Left forelimb (tissue), 1 donor: ENCODE measurements around the gene PRMT7.

Experiments
- DNase-seq: peaks from one replicate; pipeline ENCODE4 v3.0.0-alpha.2; 2018; ENCODE audit warnings: low spot score

Gene PRMT7

DNA sequence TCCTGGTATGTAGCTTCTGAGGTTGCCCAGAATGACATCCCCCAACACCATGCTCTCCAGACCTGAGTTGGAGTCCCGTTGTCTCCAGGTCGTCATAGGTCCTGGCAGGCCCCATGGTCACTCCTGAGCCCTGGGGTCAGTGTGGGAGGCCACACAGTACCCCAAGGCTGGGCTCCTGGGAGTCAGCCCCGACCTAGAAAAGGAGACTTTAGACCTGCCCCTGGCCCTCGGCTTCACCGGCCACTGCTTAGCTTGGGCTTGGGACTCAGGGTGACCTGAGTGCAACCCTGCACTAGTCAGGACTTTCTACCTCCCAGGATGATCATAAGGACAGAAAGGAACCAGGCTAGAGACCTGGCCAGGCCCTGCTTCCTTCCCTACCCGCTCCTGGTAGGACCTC lies 65.8 kb downstream of the PRMT7 start:
- DNase-seq: no peak

DNA sequence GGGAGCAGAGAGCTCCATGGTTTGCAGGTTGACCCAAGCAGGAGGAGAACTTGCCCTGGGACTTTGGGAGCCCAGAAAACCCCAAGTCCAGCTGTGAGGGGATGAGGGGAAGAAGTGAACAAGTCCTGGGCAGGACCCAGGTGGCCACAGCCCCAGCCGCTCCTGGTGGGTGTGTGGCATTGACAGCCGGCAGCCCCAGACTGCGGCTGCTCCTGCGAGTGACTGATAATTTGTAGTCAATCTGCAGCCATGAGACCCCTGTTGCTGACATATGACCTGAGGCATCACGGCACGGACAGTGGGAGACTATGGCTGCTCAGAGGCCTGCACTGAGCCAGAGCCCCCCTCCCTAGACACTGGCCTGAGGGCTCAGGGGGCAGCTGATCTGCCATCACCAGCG lies 66.4 kb downstream of the PRMT7 start:
- DNase-seq: no peak

DNA sequence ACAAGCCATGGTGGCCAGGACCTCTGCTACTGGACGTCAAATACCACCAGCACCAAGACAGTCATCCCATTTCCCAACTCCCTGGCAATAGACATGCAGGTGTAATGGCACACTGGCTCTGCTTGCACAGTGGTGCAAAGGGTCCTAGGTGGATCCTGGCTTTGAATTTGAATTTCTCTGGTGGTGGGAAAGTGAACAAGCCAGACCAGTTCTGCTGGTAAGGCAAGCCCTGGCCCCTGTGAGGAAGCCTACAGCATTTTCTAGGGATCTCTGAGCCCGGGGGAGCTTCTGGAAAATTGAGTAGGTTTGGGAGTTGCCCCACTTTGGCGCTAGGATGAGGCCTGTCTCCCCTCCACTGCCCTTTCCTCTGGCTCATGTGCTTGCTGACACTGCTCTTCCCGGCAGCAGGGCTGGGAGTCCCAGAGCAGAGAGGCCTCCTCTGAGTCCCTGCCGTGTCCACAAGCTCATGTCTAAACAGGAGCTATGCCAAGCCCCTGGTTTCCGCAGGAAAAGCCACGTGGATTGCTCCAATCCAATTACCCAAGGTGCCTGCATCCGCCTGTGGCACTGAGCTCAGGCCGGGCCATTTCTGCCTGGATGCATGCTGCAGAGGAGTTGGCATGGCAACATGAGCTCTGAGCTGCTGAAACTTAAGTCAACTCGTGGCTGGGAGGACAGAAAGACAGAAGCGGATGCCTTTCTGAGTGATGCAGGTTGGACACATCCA lies 67.0 kb downstream of the PRMT7 start:
- no peak for DNase-seq

DNA sequence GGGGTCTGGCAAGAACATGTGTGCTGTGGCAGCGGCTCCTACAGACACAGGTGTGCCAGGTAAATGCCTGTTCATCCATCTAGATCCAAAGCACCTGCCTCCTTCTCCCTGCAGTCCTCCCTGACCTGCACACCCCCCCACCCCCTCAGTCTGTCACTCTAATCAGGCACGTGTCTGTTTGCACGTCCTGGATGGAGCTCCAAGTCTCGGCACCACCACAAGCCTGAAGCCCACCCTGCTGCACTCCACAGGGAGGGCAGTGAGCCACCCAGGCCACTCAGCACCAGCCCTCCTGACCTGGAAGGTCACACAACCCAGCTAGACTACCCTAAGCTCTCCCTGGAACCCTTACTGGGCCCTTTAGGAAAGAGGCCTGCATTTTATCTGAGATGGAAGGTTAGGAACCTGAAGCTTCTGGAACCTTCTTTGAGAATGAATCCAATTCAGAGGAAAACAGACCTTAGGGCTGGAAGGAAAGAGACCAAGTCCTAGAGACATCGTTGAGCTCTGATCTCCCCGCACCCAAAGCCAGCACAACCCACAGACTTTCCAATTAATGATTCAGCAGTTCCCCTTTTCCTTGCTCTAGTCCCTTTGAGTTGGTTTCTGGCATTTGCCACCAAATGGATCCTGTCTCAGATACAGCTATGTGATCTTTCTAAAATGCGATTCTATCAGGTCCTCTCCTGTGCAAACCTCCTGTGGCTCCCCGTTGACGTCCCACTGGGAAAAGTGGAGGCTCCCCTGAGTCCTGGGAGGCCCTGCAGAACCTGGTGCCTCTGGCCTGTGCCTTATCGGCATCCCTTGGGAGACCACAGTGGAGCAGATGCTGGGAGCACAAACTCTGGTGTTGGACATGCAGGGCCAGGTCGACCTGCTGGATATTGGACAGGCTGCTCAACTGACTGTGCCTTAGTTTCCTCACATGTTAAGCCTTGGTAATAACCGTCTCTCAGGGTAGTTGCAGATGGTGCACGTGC lies 67.9 kb downstream of the PRMT7 start:
- no peak for DNase-seq

DNA sequence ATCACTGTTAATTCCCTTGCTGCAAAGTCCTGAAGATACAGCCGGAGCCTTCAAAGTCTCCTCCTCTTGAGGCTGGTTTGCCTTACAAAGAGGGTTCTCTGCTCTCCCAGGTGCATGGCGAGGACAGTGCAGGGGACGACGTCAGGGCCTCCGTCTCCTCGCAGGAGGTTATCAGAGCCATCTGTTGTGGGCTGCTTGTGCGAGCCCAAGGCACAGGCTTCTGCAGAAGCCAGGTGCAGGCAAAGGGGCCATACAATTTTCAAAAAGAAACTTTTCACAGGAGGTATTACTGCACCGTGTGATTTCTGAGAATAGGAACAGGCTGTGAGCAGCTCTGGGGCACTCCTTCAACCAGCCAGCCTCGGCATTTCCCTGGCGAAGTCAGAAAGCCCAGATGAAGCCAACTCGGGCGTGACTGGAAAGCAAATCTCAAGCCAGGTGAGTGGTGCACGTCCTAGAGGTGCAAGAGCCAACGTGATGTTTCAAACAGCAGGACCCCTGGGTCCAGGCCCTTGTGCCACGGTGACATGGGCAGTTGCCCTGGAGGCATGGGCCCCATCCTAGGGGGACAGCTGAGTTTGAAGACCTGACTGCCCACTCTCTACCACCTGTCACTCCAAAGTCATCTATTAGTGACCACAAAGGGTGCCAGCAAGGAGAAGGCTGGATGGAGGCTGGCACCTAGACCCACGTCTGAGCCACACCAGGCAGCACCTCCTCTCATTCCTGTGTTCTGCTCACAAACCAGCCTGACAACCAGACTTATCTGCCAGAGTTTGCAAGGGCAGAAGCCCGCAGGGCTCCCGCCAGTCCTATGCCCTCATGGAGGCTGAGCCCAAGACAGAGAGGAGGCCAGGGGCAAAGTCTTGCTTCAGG lies 68.9 kb downstream of the PRMT7 start:
- no peak for DNase-seq

DNA sequence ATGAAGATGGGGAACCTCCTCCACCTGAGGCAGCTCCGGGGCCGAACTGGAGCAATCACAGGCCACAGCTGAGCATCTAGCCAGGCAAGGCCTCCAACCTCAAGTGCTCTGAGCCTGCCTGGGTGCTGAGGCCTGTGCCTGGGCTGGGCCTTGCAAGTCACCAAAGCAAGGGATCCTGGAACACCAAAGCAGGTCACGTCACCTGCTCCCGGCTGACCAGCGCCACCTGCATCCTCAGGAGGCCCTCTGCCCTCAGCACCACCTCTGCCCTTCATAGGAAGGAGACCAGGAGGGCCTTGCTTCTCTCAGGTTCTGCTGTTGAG lies 69.5 kb downstream of the PRMT7 start:
- no peak for DNase-seq

DNA sequence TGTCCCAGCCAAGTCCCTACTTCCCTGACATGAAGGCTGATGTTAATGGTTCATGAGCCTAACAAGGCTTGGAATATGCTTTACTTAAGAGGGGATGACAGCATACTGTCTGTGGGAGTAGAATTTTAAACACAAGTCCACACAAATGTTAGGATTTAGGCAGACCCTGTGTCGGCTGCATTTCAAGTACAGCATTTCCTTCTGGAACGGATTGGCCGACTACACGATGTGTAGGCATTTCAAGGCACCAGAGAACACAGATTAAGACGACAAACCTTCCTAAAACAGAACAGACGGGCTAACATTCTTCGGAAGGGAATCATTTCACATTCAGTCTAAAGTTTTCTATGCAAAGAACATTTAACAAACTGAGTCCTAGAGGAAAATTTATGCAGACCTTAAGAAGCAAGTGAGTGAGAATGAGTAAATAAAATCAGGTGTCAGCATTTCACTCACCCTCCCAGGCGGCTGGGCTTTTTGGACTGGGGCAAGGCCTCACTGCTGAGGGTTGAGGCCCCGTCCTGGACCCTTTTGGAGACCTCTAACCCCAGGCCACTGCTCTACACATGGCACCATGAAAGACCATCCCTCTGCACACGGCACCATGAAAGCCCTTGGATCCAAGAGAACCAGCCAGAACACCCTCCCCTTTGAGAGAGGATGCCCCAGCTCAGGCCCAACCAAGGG lies 70.0 kb downstream of the PRMT7 start:
- DNase-seq: no peak

DNA sequence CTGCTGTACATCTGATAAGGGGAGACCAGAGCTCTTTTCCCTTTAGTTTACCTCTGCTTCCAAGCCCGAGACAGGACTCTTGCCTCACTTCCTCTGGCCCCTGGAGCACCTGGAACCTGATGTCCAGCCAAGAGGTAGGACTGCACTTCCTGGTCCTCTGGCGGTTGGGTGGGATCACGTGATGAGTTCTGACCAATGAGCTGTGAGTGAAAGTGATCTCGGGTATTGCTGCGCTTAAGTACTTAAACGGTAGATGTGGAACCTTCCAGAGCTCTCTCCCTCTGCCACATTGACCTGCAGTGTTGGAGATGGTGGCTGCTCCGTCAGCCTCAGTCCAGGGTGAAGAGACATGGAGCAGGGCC lies 70.5 kb downstream of the PRMT7 start:
- DNase-seq: no peak

DNA sequence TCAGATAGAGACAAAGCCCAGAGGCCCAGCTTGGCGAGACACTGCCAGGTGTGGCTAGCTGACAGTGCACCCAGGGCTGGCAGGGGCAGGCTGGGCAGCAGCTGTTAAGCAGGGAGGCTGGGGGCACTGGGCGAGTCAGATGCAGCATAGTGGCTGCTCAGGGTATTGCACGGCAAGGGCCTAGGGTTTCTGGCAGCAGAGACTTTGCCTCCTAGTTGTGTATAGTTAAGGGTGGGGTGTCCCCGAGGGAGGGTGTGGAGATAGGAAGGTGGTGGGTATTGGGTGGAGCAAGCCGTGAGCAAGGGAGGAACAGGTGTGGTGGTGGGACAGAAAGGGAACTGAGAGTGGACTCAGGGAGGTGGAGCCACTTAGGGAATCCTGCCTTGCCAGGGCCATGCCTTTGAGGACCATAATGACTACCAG lies 71.5 kb downstream of the PRMT7 start:
- DNase-seq: no peak

DNA sequence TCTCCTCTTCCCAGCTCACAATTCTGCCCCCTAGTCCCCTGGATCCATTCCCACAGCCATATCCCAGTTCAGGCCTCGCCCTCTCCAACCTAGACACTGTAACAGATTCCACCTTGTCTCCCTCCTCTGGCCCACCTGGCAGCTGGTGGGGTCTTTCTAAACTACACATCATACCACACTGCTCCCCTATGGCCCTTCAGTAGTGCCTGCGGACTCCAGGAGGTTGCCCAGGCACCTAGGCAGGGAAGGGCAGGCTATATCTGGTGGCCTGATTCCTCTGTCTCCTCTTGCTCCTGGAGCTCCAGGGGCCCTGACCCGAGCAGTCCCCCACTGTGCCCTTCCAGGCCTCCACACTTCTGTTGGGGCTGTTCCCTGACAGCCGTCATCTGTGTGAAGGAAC lies 73.0 kb downstream of the PRMT7 start:
- DNase-seq: no peak

DNA sequence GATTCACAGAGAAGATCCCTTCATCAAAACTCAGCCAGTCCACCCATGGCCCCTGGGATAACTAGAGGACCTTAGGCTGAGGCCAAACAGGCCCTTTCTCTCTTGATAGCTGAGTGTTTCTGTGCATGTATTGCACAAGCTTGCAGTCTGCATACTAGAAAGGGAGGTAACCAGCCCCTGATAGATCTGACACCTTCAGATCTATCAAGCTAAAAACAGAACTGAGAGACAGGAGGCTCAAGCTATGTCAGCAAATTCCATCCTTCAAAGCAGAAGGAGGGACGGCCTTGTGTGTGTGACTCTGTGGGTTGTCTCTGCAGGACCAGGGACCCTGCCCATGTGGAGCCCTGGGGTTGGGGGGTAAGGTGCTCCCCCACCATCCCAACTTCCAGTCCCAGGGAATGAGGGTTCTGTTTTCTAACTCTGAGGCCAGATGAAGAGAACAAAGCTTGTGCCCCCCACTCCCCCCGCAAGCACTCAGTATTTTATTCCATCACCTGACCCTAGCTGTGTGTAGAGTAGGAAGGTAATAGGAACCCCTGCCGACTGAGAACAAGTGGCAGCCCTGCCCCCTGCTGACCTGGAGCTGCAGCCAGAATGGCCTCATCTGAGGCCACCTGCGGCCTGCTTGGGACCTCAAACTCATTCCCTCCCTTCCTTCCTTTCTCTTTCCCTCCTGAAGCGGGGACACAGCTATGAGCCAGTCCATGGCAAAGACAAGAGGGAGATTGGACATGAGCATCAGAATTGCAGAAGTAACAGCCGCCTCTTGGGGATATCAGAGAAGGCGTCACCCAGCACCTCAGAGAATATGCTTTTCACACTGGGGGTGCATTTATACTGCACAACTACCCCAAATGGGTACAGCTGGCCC lies 73.7 kb downstream of the PRMT7 start:
- no peak for DNase-seq

DNA sequence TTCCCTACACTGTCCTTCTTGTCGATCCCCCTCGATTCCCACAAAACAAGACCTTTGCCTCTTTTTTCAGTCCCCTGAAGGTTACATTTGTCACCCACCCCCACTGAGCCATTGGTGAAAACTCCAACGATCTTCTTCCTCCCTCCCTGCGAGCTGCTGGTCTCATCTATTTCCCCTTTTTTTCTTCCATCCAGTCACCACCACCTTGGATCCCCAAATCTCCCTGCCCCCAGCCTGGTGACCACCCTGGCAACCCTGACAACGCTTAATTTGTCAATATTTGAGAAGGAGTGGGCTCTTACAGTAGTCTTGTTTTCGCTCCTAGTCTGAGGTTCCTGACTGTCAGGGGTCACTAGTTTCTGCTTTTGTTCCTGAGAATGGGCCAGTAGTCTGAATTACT lies 74.6 kb downstream of the PRMT7 start:
- DNase-seq: no peak

DNA sequence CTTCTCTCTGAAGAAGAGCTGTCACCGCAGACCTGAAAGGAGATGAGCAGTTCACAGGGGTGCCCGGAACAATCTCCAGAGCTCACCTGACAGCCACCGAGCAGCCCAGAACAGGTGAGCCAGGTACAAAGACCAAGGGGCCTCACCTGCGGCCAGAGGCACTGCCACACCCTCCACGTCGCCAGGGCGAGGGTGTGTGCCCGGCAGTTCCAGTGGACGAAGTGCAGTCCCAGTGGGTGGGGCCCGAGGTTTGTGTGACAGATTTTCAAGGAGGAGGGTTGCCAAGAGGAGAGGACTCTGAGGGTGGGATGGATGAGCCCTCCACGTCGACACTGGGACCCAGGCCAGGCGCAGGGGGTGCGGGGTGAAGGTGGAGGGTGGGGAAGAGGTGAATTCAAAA lies 75.8 kb downstream of the PRMT7 start:
- DNase-seq: no peak

DNA sequence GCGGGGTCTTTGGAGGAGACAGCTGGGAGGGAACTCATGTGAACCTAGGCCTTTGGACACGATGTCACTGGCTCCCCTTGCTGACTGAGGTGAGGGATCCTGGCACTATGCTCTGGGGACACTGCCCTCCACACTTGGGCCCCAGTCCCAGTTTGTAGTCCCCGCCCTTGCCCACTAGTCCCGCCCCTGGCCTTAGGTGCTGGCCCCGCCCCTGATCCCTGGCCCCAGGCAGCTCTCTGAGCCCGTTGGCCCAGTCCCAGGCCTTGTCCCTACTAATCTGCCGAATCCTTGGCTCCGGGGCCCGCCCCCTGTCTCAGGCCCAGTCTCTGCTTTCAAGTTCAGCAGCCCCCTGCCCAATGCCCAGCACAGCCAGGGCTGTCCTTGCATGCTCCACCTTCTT lies 76.5 kb downstream of the PRMT7 start:
- DNase-seq: no peak

DNA sequence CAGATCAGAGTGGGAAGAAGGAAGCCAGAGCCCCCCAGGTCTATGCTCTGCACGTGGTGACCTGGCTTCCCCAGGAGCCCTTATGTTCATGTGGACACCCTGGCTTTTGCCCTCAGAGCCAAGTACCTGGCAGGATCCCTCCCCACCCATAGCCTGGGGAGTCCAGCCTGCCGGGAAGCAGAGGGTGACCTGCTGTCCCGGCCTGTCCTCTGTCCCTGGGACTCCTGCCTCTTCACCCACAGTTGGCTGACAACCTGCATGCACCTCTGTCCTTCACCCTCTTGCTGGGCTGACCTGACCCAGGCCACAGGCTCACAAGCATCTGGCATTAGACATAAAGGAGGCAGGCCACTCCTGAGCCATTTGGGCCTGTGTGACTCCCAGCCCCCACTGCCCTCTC lies 77.3 kb downstream of the PRMT7 start:
- no peak for DNase-seq

DNA sequence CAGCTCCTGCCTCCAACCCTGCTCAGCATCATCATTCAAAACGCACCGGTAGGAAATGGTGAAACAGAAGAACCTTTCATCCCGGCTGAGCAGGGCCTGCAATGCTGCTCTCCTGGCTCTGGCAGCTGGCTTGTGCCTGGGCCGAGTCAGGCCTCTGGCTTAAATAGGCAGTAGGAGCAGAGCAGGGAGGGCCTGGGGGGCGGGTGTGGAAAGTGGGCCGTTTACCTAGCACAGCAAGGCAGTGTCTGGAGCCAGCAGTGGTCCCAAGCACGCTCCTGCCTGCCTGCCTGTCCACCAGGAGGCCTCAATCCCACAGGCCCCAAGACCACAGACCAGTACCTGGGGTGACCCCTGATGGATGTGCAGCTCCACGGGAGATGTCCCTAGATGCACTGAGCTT lies 78.2 kb downstream of the PRMT7 start:
- no peak for DNase-seq

DNA sequence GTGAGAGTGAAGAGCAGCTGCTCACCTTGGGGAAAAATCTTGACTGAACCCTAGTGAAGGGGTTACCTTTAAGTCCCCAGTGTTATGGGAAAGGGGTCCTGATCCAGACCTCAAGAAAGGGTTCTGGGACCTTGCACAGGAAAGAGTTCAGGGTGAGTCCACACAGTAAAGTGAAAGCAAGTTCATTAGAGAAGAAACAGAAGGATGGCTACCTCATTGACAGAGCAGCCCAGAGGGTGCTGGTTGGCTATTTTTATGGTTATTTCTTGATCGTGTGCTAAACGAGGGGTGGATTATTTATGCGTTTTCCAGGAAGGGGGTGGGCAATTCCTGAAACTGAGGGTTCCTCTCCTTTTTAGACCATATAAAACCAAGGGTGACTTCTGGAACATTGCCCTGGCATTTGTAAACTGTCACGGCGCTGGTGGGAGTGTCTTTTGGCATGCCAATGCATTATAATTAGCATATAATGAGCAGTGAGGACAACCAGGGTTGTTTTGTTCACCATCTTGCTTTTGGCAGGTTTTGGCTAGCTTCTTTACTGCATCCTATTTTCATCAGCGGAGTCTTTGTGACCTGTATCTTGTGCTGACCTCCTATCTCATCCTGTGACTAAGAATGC lies 79.0 kb downstream of the PRMT7 start:
- no peak for DNase-seq

DNA sequence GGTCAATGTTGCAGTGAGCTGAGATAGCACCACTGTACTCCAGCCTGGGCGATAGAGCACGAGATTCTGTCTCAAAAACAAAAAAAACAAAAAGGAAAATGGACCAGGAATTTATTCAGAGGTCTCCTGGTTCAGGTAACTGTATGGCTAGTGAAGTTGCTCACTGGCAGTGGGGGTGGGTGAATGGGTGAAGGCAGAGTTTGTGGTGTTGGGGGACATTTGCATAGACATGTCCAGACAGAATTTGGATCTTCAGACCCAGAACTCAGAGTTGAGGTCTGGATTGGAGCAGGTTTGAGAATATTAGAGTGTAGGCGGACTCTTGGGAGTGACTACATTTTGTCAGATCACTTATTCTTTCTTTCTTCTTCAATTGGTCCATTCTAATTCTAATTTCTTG lies 82.5 kb downstream of the PRMT7 start:
- DNase-seq: no peak

DNA sequence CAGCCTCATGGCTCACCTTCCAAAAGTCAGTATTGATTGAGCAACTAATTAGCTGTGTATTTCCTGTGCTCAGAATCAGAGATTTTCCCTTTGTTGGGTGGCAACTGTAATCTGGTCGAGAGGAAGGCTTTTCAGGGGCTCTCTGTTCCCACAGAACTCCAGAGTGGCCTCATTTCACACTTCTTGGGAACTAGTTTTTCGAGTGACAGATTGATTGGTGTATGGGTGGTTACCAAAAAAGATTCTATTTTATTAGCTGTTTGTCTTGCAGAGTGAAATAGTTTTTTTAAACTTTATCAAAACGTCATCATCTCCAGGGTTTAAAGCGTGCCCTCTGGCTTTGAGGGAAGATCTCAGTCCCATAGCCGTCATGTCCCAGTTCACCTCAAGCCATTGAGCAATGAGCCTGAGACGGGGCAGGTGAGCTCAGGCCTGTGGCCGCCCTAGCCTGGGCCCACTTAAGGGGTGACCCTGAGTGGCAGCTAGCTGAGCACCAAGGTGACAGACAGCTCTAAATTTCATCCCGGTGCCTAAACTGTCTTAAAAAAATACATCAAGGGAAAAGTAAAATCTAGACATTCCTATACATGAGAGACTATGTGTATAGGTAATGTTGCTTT lies 84.5 kb downstream of the PRMT7 start:
- DNase-seq: no peak

DNA sequence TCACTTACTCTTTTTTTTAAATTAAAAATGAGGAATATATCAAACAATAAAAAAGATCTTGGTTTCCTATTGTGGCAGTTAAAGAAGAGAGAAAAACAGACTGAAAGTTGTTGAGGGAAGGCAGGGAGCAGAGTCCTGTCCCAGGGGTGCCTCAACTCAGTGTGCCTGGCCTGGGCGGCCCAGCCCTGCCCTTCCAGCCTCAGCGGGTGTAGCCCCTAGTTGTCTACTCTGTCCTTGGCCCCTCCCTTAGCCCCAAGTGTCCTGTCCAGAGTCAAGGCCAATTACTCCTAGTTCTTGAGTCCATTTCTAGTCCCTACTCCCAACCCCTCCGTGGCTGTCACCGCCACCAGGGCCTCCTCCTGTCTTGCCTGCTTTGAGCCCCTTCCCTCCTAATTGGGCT lies 85.0 kb downstream of the PRMT7 start:
- no peak for DNase-seq
